HG02610 (cell line): ENCODE measurements around the gene OR51B6.
A peak's percentile ranks its signal among the peaks of the same experiment; 100 is the strongest.
"Not testable (repeated sequence)": the region's sequence is repeated elsewhere in the genome, so short reads cannot be mapped to it uniquely, and the experiment has no call there.

Experiments
- ATAC-seq: cut with Tn5 transposase; IDR thresholded peaks from one replicate; pipeline ENCODE4 v1.9.1; 2021; ENCODE audit warnings: mild to moderate bottlenecking, moderate library complexity; ENCODE audit not compliant: unreplicated experiment

The OR51B6 gene

GRCh38 chr11:5363679-5364078 is 12.4 kb downstream of the OR51B6 start:
- ATAC-seq = no peak

DNA sequence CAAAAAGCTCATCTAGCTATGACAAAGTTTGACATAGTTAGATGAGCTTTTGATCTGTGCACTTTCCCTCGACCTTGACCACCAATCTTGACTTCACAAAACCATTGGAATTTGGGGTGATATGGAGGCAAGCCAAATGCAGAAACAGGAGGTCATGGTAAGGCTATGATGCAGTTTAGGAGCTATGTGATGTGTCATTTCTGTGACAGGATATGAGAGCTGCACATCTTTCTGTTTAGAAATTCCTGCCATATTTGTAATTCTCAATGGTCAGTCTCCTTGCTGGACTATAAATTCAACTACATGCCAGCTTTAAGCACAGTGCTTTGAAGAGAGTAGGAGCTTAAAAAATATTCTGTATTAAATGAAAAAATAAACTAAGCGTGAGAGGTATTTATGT is 12.9 kb downstream of the OR51B6 start:
- ATAC-seq = no peak

- ATAC-seq = not testable (repeated sequence)
Measured at GRCh38 chr11:5366365-5366764, 15.1 kb downstream of the OR51B6 start.

DNA sequence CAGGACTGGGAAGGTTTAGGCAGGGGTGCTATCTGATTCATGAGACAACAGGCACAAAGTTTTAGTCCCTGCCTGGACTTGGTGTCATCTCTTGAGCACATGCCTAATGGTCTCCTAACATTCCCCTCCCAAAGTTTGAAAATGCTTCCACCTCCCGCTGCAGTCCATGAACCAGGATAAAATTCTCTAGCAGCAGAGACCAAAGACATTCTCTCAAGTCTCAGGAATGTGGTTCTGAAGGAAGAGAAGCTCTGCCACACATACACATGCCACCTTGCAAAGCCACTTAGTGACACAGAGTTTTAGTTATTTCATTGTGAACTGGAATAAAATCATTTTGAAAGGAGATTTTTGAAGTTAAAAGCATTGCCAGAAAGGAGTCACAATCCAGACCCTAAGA is 15.5 kb downstream of the OR51B6 start:
- ATAC-seq = no peak

- no peak for ATAC-seq
Measured at GRCh38 chr11:5367448-5368074, 16.3 kb downstream of the OR51B6 start.

DNA sequence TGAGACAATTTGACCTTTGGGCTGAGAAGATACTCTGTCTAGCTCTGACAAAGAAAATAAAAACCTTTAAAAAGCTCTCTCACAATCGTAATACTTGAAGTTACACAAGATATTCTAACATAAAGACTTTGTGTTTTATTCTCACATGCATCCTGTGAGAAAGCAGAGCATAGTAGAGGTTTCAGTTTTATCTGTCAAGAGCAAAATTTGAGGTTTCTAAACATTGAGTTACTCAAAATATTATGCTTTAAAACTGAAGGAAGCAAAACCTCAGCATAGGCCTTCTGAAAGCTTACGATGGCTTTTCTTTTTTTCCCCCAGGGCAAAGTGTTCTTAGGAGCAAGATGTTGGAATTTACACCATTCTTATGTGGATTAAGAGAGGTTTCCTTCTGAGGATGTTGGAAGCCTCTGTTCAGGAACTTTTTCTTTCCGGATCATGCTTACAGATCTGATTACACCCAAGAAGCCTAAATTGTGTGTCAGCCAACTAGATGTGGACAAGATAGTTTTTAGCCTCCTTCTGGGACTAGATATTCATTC is 17.3 kb downstream of the OR51B6 start:
- no peak for ATAC-seq

DNA sequence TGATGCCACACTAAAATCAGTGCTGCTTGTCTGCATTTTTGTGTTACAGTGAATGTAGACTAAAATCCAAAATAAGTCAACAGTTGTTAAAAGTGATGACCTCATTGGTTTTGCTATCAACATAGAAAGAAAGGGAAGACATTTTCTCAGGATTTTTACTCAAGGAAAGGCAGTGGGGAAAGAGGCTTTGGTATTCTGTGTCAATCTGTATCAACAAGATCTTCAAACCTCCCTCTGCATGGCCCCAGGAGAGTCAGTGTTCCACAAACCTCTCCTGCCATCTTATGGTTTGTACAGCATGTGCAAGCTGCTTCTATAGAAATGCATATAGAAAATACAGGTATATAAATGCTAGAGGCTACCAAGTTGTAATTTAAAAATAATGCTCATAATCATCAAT is 18.5 kb downstream of the OR51B6 start:
- ATAC-seq = no peak

DNA sequence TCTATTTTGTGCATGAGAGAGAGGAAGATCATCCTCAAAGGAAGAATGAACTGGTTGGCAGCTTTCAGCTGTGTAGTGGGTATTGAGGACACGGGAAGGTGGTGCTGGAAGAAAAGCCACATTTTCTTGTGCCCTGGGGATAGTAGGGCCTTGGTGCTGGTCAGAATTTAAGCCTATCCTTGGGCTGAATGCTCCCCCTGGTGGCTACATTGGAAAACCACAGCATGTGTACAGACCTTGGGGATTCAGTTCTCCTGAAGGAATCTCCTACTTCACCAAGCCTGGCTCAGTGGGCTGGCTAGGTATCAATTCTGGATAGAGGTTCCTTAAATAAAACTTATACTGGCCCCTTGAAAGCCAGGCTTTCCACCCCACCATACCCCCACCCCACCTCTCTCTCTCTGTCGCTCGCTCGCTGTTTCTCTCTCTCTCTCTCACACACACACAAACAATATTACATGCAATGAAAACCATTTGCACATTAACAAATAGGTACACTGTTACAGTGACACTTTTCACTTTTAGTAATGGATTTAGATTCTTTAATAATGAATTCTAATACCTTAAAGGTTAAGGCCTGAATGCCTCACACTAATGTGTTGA is 29.5 kb downstream of the OR51B6 start:
- peak; percentile 81 for ATAC-seq

DNA sequence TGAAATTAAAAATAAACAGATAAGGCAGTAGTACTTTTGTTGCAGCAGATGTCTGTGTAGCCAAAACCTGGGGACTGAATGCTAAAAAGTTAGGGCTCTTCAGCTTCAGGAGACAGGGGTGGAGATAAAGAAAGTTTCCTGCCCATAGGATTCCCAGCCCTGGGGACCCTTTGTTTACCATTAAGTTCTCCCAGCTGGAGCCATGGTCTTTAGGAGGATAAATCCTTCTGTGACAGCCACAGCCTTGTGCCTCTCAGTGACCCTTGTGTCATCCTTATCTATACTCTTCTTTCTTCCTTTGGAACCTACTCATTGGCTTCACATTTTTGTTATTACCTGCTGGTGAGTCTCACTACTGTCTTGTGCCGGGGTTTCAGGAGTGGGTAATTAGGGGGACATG is 32.3 kb downstream of the OR51B6 start, which contains the start of gene OR51M1:
Gene OR51M1 (plus strand): TSS at position 237 of the 400 bp plus-strand sequence. CDS start 5,587 bp downstream, outside the sequence.
- no peak for ATAC-seq

DNA sequence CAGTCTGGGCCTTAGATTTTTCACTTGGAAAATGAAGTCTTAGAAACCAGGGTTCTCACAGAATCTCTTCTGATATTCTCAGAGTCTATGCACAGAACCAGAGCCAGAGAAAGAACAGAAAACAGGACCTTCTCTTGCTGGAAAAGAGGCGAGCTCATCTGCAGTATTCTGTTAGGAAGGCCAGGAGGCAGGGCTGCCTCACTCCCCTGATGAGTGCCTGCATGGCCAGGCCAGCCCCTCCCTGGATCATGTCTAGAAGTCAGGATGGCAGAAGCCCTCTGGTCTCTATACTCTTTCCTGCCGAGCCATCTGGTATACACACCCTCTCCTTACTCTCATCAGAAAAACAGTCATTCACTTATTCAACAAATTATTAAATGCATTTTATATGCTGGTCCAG is 33.0 kb downstream of the OR51B6 start:
- ATAC-seq = no peak

- ATAC-seq = no peak
Measured at GRCh38 chr11:5390210-5390609, 38.9 kb downstream of the OR51B6 start.

GRCh38 chr11:5394091-5394490 is 42.8 kb downstream of the OR51B6 start:
- no peak for ATAC-seq

DNA sequence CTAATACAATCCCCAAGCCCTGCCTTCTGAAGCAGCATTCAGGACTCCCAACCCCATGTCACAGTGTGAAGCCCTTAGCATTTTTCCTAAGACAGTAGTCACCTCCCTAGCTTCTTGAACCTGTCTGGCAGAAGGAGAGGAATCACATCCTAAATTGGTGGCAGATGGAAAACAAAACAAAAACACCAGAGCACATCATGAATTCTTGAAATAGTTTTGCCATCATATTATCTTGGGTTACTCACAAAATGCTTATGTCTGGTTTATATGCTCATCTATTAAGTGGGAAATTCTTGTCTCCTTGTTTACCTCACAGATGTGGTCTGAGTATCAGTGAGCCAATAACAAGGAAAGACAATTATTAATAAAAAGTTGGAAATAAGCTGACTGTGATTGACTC is 47.6 kb downstream of the OR51B6 start:
- no peak for ATAC-seq
